Activated T-cell treated with anti-CD3 and anti-CD28 coated beads, Interleukin-2, amount 50 U/mL, for 48 hours (primary cell): Measurements from ENCODE around the gene STK24.

Experiments used
- DNase-seq, 2 experiments: peaks; one replicate each; pipeline ENCODE4 v3.0.0-alpha.2; 2020

STK24 gene

GRCh38 chr13:98530217-98530616, 46.7 kb downstream of the STK24 start:
- peak in 1 of 2 experiments; percentile 17 for DNase-seq

DNA sequence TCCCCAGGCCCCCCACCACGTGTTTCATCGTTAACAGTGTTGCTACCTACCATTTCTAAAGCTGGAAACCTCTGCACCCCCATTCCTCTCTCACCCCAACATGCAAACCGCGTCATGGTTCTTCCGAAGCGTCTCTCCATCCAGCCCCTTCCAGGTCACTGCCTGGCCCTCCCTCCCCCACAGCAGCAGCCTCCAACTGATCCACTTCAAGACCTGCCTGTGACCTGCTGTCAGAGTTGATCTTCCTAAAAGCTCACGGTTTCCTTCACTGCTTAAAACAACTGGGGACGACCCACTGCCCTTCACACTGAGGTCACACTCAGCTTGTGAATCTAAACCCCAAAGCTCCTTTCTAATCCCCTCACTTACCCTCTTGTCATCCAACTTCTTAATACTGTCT, 47.7 kb downstream of the STK24 start:
- DNase-seq: no peak

- peak; percentile 67 to 70 for DNase-seq
Measured at GRCh38 chr13:98528663-98529064, 48.2 kb downstream of the STK24 start.

DNA sequence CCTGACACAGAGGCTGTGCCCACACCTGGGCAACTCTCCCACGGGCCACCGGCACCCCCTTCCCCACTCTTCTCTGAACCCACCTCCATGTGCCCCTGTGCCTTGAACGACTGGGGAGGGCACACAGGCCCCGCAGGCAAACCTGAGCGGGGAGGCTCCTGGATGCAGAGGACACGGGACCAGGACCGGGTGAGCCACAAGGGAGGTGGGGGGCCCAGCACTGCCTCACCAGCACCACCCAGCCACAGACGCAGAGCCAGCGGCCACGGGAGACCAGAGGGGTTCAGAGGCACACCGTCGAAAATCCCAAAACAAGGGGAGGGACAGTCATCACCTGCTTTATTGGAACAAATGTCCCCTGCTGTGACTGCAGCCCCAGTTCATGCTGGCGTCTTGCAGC, 49.4 kb downstream of the STK24 start:
- DNase-seq: peak in 1 of 2 experiments; percentile 14

DNA sequence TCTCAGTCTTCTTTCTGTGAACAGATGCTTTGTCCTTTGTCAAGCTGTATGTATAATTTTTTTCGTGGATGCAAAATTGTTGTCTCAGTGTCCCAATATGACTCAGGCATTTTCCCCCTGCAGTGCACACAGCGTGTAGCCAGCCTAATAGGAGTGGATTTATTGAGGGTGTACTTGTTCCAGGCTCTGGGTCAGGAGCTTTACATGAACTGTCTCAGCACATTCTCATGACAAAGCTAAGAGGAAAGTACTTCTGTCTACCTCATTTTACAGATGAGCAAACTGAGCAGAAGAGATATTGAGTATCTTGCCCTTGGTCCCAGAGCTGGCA, 50.8 kb downstream of the STK24 start:
- peak; percentile 15 to 18 for DNase-seq

DNA sequence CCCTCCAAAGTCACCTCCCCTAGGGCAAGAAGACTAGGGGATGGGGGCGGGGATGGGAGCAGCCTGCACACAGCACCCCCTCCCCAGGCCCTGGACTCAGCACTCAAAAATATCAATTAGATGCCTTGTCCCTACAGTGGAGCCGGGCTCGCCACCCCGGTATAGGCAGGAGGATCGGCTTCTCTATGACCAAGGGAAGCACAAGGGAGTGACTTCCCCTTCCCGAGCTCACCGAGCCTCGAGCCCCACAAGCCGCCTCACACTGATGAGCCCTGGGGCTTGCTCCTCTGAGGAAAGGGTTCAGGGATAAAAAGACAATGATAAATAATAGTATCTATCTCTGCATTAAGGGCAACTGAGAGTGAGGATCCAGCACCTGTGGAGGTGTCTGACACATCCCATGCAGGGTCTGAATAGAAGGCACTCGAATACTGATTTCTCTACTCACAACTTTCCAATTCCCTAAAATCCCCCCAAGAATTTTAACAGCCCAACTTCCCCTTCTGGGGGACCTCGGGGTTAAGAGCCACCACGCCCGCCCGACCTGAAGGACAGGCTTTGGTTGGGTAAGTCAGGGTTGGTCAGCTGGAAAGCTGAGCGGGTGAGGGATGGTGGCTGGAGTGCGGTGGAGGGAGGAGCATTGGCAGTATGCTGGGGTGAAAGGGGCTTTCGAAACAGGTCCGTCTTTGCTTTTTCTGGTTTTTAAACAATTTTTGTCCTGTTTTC, 51.3 kb downstream of the STK24 start:
- peak; percentile 17 for DNase-seq

- DNase-seq: peak in 1 of 2 experiments; percentile 17
Measured at GRCh38 chr13:98524793-98525192, 52.1 kb downstream of the STK24 start.

- peak in 1 of 2 experiments; percentile 20 for DNase-seq
Measured at GRCh38 chr13:98524391-98524790, 52.5 kb downstream of the STK24 start.

DNA sequence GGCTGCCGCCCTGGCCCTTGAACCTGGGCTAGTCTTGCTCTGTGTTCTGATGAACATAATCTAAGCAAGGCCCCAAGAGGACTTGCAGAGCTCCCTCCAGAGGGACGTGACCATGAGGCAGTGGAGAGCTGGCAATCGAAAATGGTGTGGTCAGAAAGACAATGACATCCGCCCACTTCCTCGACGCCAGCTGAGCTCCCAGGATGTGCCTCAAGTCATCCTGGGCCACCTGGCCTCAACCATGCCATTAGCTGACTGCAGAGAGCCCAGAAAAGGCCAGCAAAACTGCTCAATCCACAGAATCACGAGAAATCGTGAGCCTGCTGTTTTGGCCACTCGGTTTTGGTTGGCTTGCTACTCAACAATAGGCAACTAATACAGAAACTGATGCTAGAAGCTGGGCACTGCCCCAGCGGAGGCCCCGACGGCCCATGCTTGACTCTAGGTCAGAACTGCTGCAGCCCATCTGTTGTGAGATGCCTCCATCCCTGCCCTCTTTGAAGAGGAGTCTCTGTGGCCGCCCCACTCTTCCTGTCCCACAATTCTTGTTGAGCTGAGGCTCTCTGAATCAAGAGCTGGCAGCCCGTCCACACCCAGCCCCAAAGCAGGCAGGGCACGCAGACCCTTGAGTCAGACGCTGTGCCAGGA, 53.3 kb downstream of the STK24 start:
- peak in 1 of 2 experiments; percentile 56 for DNase-seq

- DNase-seq: peak in 1 of 2 experiments; percentile 16
Measured at GRCh38 chr13:98522371-98522770, 54.5 kb downstream of the STK24 start.

- DNase-seq: peak in 1 of 2 experiments; percentile 13
Measured at GRCh38 chr13:98521461-98522247, 55.3 kb downstream of the STK24 start.

GRCh38 chr13:98520674-98521449, 56.0 kb downstream of the STK24 start:
- DNase-seq: no peak

- no peak for DNase-seq
Measured at GRCh38 chr13:98519976-98520375, 56.9 kb downstream of the STK24 start.

DNA sequence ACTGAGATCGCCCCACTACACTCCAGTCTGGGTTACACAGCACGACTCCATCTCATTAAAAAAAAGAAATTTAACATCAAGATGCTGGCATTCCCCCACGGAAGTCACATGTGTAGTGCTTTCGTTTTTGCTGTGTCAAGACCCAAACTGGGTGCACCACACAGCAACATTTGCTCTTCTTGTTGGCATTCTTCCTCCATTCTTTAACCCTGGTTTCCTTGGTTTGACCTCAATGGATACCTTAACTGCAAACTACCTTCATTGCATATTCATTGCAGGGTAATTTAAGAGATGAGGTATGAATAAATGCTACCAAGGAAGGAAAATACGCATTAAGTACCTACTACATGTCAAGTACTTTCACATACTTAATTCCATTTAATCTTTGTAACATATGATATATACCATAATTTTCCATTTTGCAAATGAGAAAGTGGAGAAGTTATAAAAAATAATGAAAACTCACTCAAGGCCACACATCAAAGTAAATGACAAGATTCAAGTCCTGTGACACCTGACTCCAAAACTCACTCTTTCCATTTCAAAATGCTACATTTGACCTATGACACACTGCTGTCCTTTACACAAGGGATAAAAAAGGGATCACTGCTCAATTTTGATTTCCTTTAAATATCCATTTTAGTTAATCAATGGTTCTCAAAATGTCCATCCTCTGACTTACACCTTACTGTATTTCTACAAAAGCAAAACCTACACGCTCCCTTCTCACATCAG, 59.2 kb downstream of the STK24 start:
- peak in 1 of 2 experiments; percentile 54 for DNase-seq

- no peak for DNase-seq
Measured at GRCh38 chr13:98515818-98516465, 61.0 kb downstream of the STK24 start.

DNA sequence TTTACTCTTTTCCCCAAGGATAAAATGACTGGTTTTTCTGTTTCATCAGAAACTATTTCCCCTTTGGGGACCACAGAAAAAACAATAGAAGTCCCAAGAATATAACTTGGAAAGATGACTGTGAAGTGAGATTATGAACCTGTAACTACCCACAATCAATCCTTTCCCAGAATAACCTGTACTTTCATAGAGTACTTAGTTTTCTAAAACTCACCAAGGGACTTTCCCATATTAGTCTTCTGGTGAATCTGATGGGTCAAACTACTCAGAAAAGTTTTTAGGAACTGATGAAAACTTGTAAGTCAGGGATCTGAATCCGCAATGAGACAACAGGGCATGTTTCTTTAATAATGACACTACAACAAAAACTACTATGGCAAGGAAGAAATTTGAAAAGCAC, 62.6 kb downstream of the STK24 start:
- DNase-seq: no peak

DNA sequence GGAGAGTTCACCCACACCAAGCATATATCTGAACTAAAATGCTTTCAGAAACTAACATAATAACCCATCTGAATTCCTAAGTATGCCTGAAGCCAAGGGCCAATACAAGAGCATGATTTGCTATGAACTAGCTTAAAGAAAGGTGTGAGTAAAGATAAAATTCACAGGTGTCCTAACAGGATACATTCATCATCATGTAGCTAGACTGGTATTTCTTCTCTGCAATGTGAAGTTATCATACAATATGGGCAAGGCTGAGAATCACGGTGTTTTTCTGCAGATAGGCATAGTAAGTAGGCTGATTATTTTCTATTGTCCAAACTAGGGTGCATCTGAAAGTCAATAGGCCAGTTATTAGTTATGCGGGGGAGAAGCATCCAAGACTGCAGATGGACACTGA, 63.1 kb downstream of the STK24 start:
- DNase-seq: no peak

DNA sequence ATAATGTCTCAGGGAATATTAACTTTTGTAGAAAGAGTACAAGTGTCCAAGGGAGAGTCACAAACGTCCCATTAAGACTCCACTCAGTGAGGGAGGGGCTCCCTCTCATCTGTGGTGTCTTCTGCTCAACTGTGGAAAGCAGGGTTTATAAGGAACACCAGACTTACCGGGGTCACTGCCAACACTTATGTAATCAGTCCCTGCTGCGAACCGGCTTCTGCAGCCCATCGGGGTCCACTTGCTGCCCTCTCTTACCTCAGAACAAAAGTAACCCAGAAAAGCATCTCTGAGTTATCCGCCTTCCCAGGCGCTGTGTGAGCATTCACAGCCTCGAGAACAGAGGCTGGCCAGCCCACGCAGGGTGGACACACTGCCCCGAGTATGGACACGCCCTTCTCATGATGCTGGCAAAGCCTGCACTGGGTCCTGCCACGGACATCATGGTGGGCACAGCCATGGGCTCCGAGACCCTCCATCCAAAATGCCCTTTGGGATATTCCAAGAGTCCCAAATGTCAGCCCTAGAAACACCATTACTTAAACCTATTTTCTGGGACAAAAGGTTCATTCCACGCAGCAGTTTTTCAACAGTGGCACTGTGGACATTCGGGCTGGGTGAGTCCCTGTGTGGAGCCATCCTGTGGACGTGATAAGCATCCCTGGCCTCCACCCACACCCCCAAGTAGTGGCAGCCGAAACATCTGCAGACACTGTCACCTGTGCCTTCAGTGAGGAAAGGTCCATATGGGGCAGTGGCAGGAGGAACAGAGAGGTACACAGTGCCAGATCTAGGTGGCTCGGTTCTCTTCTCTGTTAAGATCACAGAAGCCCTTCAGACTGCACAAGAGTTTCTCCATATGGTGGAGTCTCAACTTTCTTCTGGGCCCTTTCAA, 63.9 kb downstream of the STK24 start:
- no peak for DNase-seq

GRCh38 chr13:98511435-98511834, 65.5 kb downstream of the STK24 start:
- DNase-seq: no peak

GRCh38 chr13:98510156-98510509, 66.8 kb downstream of the STK24 start:
- peak in 1 of 2 experiments; percentile 24 for DNase-seq
